Mesenteric fat pad (tissue), 1 donor: ENCODE results near the gene IFI35. TPM values are rescaled to one million over a fixed set of nuclear protein-coding genes. Genes with fewer than 3 reads are reported as not detected.

ENCODE experiments used
- DNase-seq: peaks from one replicate; pipeline ENCODE4 v3.0.0-alpha.2; 2020; ENCODE audit warnings: low spot score
- total RNA-seq: library from RNA; stranded (reverse); fragmentation: NEBNext Ultra II Directional; extraction: Animal tissue kit (Norgen Biotek cat#: 25700); gene quantifications from one replicate; pipeline ENCODE4 v1.2.1, GENCODE V29; 2021
- donor health status: DM: yes; HTN: yes; CAD: no.

IFI35 gene
- total RNA-seq, 1 donor from 2014 or later: 33.5 TPM

- no peak for DNase-seq
Measured at GRCh38 chr17:43051969-43052368, 45.4 kb downstream of the IFI35 start.

GRCh38 chr17:43053008-43053407 is 46.4 kb downstream of the IFI35 start:
- peak; percentile 24 for DNase-seq

- no peak for DNase-seq
Measured at GRCh38 chr17:43056051-43056450, 49.5 kb downstream of the IFI35 start.

GRCh38 chr17:43062984-43063638 is 56.5 kb downstream of the IFI35 start:
- DNase-seq: no peak

Other genes with a start within 250 kb of the IFI35 start
- 58.2 TPM for gene RAMP2, start 245.6 kb upstream of the IFI35 start, total RNA-seq
- gene VPS25, start 233.3 kb upstream of the IFI35 start, total RNA-seq: 41.1 TPM
- gene WNK4, start 226.2 kb upstream of the IFI35 start, total RNA-seq: not detected
- gene COA3, start 208.1 kb upstream of the IFI35 start, total RNA-seq: 56.7 TPM
- gene CNTD1, start 207.9 kb upstream of the IFI35 start, total RNA-seq: not detected
- 82.0 TPM for gene BECN1, start 182.5 kb upstream of the IFI35 start, total RNA-seq
- 144 TPM for gene PSME3, start 173.4 kb upstream of the IFI35 start, total RNA-seq
- gene AOC2, start 162.2 kb upstream of the IFI35 start, total RNA-seq: 10.5 TPM
- gene AOC3, start 155.6 kb upstream of the IFI35 start, total RNA-seq: 528 TPM
- gene G6PC1, start 106.0 kb upstream of the IFI35 start, total RNA-seq: not detected
- 39.2 TPM for gene AARSD1, start 42.3 kb upstream of the IFI35 start, total RNA-seq
- not detected for gene PTGES3L, start 26.7 kb upstream of the IFI35 start, total RNA-seq
- gene RUNDC1, start 26.2 kb upstream of the IFI35 start, total RNA-seq: 10.6 TPM
- 838 TPM for gene RPL27, start 8.4 kb upstream of the IFI35 start, total RNA-seq
- 315 TPM for gene VAT1, start 15.6 kb downstream of the IFI35 start, total RNA-seq
- gene RND2, start 18.4 kb downstream of the IFI35 start, total RNA-seq: 0.45 TPM
- 3.4 TPM for gene BRCA1, start 118.6 kb downstream of the IFI35 start, total RNA-seq
- gene NBR1, start 164.4 kb downstream of the IFI35 start, total RNA-seq: 57.1 TPM
- gene TMEM106A, start 205.1 kb downstream of the IFI35 start, total RNA-seq: 25.4 TPM
- not detected for gene CCDC200, start 221.8 kb downstream of the IFI35 start, total RNA-seq
- 7,388 TPM for gene RNU2-1, start 227.2 kb downstream of the IFI35 start, total RNA-seq